ENCODE data around the gene MAN2B2. TPM values are rescaled to one million over a fixed set of nuclear protein-coding genes. Genes with fewer than 3 reads are reported as not detected.

Gene MAN2B2
- total and polyA plus RNA-seq, 8 donors, result 6.1 to 49.4 (median 13.9) TPM

DNA sequence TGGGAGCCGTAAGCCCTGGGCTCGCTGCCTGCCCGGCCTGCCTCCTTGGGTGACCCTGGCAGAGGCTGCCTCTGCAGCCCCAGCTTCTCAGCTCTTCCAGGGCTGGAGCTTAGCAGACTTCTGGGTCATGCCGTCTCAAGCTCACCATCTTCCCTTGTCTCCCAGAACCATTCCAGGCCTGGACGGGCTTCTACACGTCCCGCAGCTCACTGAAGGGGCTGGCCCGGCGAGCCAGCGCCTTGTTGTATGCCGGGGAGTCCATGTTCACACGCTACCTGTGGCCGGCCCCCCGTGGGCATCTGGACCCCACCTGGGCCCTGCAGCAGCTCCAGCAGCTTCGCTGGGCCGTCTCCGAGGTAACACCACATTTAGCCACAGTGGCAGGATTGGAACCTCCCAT is 22.0 kb downstream of the MAN2B2 start:
- no peak for DNase-seq
- Histone ChIP-seq H3K36me3 (peaks cover 38 to 98% (median 95%) of the 10 kb centered on the region in 4 donors), H3K27ac (no peak overlapping the region), H3K9me3 (peaks cover 0 to 1% (median 0%) of the 10 kb centered on the region in 4 donors), H3K4me1 (no peaks in the 10 kb centered on the region), H3K4me3 (no peak overlapping the region), H3K27me3 (no peaks in the 10 kb centered on the region)
- no peak for TF ChIP-seq POLR2A (IDR thresholded peaks at IDR 0.05)
- TF ChIP-seq EP300 (IDR thresholded peaks at IDR 0.05), result no peak
- TF ChIP-seq, protein P1, sequence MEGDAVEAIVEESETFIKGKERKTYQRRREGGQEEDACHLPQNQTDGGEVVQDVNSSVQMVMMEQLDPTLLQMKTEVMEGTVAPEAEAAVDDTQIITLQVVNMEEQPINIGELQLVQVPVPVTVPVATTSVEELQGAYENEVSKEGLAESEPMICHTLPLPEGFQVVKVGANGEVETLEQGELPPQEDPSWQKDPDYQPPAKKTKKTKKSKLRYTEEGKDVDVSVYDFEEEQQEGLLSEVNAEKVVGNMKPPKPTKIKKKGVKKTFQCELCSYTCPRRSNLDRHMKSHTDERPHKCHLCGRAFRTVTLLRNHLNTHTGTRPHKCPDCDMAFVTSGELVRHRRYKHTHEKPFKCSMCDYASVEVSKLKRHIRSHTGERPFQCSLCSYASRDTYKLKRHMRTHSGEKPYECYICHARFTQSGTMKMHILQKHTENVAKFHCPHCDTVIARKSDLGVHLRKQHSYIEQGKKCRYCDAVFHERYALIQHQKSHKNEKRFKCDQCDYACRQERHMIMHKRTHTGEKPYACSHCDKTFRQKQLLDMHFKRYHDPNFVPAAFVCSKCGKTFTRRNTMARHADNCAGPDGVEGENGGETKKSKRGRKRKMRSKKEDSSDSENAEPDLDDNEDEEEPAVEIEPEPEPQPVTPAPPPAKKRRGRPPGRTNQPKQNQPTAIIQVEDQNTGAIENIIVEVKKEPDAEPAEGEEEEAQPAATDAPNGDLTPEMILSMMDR (IDR thresholded peaks at IDR 0.05), result no peak
- no peak for TF ChIP-seq POLR2AphosphoS5 (IDR thresholded peaks at IDR 0.05)
- intact Hi-C loops (cut with DNase I; ENCODE audit: low total_unique reads), result no loop called here
- WGBS, 5 donors, result 95 to 97% (median 95%) methylated on average over 8 to 17 of the region's 17 CpGs

DNA sequence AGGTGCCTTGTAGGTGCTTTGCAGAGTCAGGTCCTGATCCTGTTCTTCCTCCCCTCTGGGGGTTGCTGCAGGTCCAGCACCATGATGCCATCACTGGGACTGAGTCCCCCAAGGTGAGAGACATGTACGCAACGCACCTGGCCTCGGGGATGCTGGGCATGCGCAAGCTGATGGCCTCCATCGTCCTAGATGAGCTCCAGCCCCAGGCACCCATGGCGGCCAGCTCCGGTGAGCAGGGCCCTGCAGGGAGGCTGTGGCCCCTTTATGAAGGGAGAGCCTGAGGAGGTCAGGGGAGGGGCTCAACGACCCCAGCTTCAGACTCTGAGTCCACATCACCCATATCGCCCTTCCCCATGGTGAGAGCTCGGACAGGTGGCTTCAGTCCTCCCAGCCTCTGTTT is 23.1 kb downstream of the MAN2B2 start:
- Histone ChIP-seq H3K4me3 (no peak overlapping the region), H3K36me3 (peaks cover 42 to 98% (median 95%) of the 10 kb centered on the region in 4 donors), H3K9me3 (peaks cover 0 to 4% (median 0%) of the 10 kb centered on the region in 4 donors), H3K27ac (no peak overlapping the region), H3K4me1 (no peaks in the 10 kb centered on the region), H3K27me3 (no peaks in the 10 kb centered on the region)
- no peak for DNase-seq
- 90 to 93% (median 91%) methylated on average over 5 to 10 of the region's 10 CpGs for WGBS, 5 donors
- TF ChIP-seq, protein P1 (IDR thresholded peaks at IDR 0.05), result no peak
- TF ChIP-seq EP300 (IDR thresholded peaks at IDR 0.05), result no peak
- intact Hi-C loops (cut with DNase I; ENCODE audit: low total_unique reads), result no loop called here

DNA sequence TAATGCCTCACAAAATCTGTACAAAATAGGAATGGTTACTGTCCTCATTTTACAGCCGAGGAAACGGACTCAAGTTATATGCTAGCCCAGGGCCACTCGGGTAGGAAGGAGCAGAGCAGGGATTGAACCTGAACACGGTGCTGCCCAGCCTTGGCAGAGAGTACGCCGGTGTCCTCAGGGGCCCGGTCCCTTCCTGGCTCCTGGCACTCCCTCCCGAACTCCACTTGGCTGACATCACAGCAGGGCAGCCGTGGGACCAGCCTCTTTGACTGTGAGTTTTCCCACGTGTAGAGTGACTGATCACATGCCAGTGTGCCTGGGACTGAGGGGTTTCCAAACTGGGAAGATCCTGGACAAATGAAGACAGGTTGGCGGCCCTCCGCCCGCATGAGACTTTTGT is 23.7 kb downstream of the MAN2B2 start:
- Histone ChIP-seq H3K9me3 (peaks cover 0 to 4% (median 0%) of the 10 kb centered on the region in 4 donors), H3K4me1 (no peaks in the 10 kb centered on the region), H3K27ac (no peak overlapping the region), H3K4me3 (no peak overlapping the region), H3K27me3 (no peaks in the 10 kb centered on the region), H3K36me3 (peaks cover 38 to 98% (median 95%) of the 10 kb centered on the region in 4 donors)
- intact Hi-C loops (cut with DNase I; ENCODE audit: low total_unique reads), result no loop called here
- 87 to 92% (median 90%) methylated on average over 13 of the region's 13 CpGs for WGBS, 5 donors
- DNase-seq, result no peak
- TF ChIP-seq POLR2A (IDR thresholded peaks at IDR 0.05) (no peak), EP300 (IDR thresholded peaks at IDR 0.05) (no peak), POLR2AphosphoS5 (IDR thresholded peaks at IDR 0.05) (no peak)
- TF ChIP-seq, protein P1 (IDR thresholded peaks at IDR 0.05), result no peak

DNA sequence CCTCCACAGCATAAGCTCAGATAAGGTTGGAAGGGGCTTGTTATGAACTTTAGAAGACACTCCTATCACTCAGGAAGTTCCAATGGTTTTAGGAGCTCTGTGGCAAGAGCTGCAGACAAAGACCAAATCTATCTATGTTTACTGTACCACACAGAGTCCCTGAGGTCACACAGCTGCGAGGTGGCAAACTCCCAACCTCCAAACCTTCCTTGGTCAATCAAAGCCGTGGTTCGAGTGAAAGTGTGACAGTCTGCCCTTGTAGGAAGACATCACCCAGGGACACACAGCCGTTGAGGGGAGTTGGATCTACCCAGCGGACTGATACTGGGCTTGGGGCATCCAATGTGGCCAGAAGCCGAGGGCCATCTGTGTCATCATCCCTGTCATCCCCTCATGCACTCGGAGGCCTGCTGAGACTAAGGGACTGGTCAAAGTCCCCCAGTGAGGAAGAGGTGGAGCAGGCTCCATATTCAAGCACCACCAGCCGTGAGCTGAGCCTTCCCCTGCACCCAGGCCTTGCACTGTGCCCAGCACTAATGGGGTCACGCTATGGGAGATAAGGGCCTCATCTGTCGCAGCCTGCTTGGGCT is 26.8 kb downstream of the MAN2B2 start:
- Histone ChIP-seq H3K27me3 (no peaks in the 10 kb centered on the region), H3K4me1 (no peaks in the 10 kb centered on the region), H3K36me3 (peaks cover 45 to 100% (median 98%) of the 10 kb centered on the region in 4 donors), H3K4me3 (no peak overlapping the region), H3K9me3 (peaks cover 0 to 17% (median 13%) of the 10 kb centered on the region in 4 donors), H3K27ac (no peak overlapping the region)
- TF ChIP-seq, protein P1 (IDR thresholded peaks at IDR 0.05), result no peak
- TF ChIP-seq POLR2AphosphoS5 (IDR thresholded peaks at IDR 0.05) (no peak), POLR2A (IDR thresholded peaks at IDR 0.05) (no peak), EP300 (IDR thresholded peaks at IDR 0.05) (no peak)
- intact Hi-C loops (cut with DNase I; ENCODE audit: low total_unique reads), result no loop called here
- WGBS, 5 donors, result 82 to 95% (median 88%) methylated on average over 9 to 10 of the region's 10 CpGs
- no peak for DNase-seq
